OCI-LY7 (cell line): ENCODE measurements around the gene CYP4V2.

ENCODE experiments used
- CTCF ChIP-seq: fragments of 200-600 bp; sonication (generic); conservative IDR thresholded peaks from 2 replicates; pipeline ENCODE4 v1.5.1; 2014; ENCODE audit warnings: mild to moderate bottlenecking, antibody characterized with exemption, low read length, moderate library complexity, mixed read lengths
- EZH2phosphoT487 ChIP-seq: fragments of 200-600 bp; sonication (generic); IDR thresholded peaks from 2 replicates; pipeline ENCODE4 v1.6.1; 2018; ENCODE audit warnings: low read depth, borderline replicate concordance, mild to moderate bottlenecking, mixed run types, antibody characterized with exemption, low read length, moderate library complexity, mixed read lengths

DNA sequence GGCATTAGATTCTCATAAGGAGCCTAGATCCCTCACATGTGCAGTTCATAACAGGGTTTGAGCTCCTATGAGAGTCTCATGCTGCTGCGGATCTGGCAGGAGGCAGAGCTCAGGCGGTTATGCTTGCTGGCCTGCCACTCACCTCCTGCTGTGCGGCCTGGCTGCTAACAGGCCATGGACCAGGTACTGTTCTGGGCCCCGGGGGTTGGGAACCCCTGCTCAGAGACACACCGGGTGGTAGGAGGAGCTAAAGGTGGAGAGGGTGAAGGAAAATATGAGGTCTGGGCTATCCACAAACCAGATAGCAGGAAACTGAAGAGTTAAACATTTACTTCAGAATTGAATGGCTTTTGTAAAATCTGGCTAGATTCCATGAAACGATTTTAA is 68.7 kb downstream of the CYP4V2 start:
- TF ChIP-seq CTCF = no peak
- no peak for TF ChIP-seq EZH2phosphoT487
